ENCODE results near the gene FGFR2. TPM values are rescaled to one million over a fixed set of nuclear protein-coding genes. Genes with fewer than 3 reads are reported as not detected.

The FGFR2 gene
- total RNA-seq, 2 experiments from 2014 or later = 0.09 TPM; not detected in 1

DNA sequence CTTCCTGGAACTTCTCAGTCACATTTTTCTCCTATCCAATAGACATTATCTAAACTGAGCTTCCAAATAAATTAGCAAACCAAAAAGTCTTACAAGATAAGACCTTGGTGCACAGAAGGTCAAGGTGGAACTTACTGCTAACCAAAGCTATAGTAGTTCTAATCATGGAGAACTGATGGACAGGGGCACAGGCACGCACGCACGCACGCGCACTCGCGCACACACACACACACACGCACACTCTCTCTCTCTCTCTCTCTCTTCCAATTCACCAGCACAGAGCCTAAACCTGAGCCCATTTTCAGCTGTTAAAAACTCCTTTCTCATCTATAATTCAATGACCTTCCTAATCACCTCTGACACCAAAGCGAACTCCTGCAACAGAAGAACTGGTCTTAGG, 7.5 kb downstream of the FGFR2 start:
- Mint-ChIP-seq H3K36me3 (no peaks in the 10 kb centered on the region), H3K9me3 (ENCODE audit: low read depth) (no peaks in the 10 kb centered on the region), H3K4me1 (no peaks in the 10 kb centered on the region), H3K4me3 (no peak overlapping the region), H3K27me3 (peaks cover 10% of the 10 kb centered on the region), H3K27ac (no peak overlapping the region)
- no peak for DNase-seq
- CTCF ChIA-PET = no interaction called here
- ATAC-seq = no peak

DNA sequence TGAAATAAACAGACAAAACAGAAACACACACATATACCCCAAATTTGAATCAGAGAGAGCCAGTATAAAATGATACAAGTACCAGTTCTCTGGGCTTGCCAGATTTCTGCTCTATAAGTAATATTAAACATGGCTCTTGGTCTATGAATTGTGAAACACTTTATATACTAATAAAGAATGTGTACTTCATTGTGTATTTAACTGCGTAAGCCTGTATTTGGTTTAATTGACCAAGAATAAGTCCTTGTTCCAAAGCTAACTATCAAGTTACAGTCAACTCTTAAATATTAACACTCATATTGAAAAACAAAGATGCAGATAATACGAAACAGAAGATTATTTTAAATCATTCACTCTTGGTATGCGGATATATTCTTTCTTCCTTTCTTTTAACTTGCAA, 8.7 kb downstream of the FGFR2 start:
- ATAC-seq = no peak
- H3K27me3 Mint-ChIP-seq = no peaks in the 10 kb centered on the region

DNA sequence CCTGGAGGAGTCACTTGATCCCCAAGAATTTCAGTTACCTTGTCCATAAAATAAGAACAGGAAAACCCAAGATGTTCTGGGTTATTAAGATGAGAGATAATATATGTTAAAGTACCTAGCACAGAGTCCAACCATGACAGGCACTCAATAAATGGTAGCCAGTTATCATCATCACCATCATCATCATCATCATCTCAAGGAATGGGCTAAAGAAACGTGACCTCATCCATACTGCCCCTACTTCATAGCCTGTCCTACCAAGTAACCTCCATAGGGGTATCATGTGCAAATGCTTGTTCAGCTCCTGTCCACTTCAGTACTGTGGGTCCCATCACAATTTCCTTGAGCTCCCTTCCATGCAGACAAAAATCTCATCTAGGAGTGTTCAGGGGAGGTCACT, 14.4 kb downstream of the FGFR2 start:
- no peaks in the 10 kb centered on the region for H3K36me3 Mint-ChIP-seq
- H3K9me3 Mint-ChIP-seq (ENCODE audit: low read depth) = no peaks in the 10 kb centered on the region
- no peaks in the 10 kb centered on the region for H3K27me3 Mint-ChIP-seq
- DNase-seq = no peak
- CTCF ChIA-PET = no interaction called here
- H3K27ac Mint-ChIP-seq = no peak overlapping the region
- ATAC-seq = no peak
- no peaks in the 10 kb centered on the region for H3K4me1 Mint-ChIP-seq
- H3K4me3 Mint-ChIP-seq = no peak overlapping the region

More for the DNA sequence above, 8.7 kb downstream of the FGFR2 start:
- H3K36me3 Mint-ChIP-seq = no peaks in the 10 kb centered on the region
- CTCF ChIA-PET = no interaction called here
- H3K4me1 Mint-ChIP-seq = no peaks in the 10 kb centered on the region
- H3K9me3 Mint-ChIP-seq (ENCODE audit: low read depth) = no peaks in the 10 kb centered on the region
- no peak for DNase-seq
- H3K27ac Mint-ChIP-seq = no peak overlapping the region
- no peak overlapping the region for H3K4me3 Mint-ChIP-seq

DNA sequence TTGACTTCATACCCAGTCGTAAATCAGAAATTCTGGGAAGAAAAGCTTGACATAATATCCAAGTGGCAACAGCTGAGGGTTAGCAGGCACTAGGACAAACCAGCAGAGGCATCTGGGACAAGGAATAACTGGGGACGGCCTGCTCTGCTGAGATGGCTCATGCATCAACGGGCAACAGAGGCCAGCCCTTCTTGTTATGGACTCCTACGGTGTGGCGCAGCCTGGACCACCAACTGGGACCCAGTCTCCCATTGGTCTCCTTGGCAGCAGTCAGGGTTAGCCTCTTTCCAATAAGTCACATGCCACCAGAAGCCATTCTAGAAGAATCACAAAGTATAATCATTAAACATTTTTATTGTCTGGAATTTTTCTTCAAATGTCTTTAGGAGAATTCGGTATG, 15.0 kb downstream of the FGFR2 start:
- no peaks in the 10 kb centered on the region for H3K27me3 Mint-ChIP-seq
- H3K36me3 Mint-ChIP-seq = no peaks in the 10 kb centered on the region
- H3K27ac Mint-ChIP-seq = no peak overlapping the region
- no peaks in the 10 kb centered on the region for H3K9me3 Mint-ChIP-seq (ENCODE audit: low read depth)
- DNase-seq (no peak), ATAC-seq (no peak)
- H3K4me1 Mint-ChIP-seq = no peaks in the 10 kb centered on the region
- no peak overlapping the region for H3K4me3 Mint-ChIP-seq
- CTCF ChIA-PET = no interaction called here

DNA sequence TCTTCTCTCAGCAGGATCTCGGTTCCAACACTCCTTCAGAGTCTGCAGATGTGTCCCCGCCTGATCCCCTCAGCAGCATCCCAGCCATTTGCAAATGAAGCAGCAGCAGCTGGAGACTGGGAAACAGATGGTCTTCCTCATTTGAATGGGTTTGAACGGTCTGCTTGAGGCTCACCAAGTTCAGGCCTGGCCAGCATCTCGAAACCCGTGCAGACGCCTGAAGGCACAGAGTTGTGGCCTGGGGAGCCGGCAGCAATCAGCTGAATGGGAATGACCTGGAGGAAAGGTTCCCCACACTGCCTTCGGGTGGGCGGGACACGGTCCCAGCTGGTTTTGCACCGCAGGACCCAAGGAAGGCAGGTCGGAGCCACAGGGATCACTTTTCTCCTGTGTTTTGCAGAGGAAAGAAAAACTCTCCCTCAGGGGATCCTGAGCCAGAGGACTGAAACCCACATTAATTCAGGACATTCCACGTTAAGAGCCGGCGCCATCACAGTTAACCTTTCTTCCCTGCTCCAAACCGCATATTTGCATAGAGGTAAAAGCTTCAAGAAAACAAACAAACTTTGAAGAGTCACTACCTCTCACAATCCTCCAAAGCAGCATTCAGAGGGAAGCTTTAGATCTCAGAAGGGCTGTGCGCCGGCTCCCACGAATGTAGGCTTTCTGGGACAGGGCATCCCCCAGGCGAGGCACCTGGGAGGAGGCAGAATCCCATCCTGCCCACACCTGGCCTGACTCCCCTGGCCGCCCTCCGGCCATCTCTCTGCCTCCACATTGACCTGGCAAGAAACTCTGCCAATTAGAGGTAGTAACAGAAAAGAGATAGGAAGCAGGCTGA, 17.7 kb downstream of the FGFR2 start:
- H3K36me3 Mint-ChIP-seq = no peaks in the 10 kb centered on the region
- no peaks in the 10 kb centered on the region for H3K9me3 Mint-ChIP-seq (ENCODE audit: low read depth)
- H3K27me3 Mint-ChIP-seq = no peaks in the 10 kb centered on the region
- H3K4me1 Mint-ChIP-seq = no peaks in the 10 kb centered on the region
- CTCF ChIA-PET = no interaction called here
- H3K4me3 Mint-ChIP-seq = no peak overlapping the region
- DNase-seq = no peak
- H3K27ac Mint-ChIP-seq = no peak overlapping the region
- no peak for ATAC-seq

DNA sequence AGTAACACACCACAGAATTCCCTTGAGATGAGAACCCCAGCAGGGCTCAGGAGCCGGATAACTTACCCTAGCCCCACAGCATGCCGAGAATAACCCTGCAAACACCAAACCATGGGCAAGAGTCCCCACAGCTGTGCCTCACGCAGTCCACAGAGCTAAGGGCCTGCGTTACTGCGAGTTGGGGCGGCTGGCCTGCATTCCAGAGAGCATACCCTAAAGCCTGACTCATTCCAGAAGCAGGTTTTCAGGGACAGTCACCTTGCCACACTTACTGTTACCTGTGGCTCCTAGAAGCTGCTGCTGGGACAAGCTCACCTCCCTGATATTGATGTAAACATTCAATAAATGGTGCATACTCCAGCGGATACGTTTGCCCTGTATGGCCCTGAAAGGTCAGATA, 18.6 kb downstream of the FGFR2 start:
- Mint-ChIP-seq H3K27me3 (no peaks in the 10 kb centered on the region), H3K4me1 (no peaks in the 10 kb centered on the region), H3K36me3 (no peaks in the 10 kb centered on the region), H3K27ac (no peak overlapping the region), H3K9me3 (ENCODE audit: low read depth) (no peaks in the 10 kb centered on the region), H3K4me3 (no peak overlapping the region)
- CTCF ChIA-PET = no interaction called here
- no peak for ATAC-seq
- no peak for DNase-seq

DNA sequence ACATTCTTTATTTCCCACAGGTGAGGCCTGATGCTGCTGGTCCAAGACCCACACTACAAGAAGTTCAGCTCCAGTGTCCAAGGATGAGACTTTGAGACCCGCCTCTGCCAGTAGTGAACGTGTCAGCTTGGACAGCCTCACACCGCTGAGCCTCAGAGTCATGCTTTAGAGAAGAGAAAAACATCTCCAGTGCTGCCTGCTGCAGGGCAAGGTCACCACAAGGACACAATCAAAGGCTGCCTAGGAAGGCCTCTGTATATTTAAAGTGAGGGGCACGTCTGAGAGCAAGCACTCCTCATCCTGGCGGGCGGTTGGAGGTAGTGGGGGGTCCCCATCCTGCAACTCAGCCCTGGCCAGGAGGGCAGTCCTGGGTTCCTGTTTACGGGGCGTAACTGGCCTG, 19.3 kb downstream of the FGFR2 start:
- no peak for ATAC-seq
- H3K27ac Mint-ChIP-seq = no peak overlapping the region
- DNase-seq = no peak
- no peaks in the 10 kb centered on the region for H3K27me3 Mint-ChIP-seq
- H3K4me3 Mint-ChIP-seq = no peak overlapping the region
- H3K4me1 Mint-ChIP-seq = no peaks in the 10 kb centered on the region
- H3K9me3 Mint-ChIP-seq (ENCODE audit: low read depth) = no peaks in the 10 kb centered on the region
- CTCF ChIA-PET = no interaction called here
- H3K36me3 Mint-ChIP-seq = no peaks in the 10 kb centered on the region

DNA sequence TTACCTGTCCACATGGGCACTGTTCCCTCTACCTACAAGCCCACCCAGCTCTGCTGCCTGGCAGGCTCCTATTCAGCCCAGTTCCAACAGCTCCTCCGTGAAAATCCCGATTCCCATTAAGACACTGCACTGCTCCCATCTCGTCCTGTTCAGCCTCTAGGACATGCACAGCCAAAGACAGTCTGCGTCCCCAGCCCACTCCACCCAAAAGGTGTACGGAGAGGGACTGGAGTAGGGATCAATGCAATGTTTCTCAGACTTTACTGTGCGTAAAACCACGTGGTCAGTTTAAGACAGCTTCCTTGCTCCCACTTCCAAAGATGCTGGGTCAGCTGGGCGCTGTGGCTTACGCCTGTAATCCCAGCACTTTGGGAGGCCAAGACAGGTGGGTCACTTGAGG, 19.9 kb downstream of the FGFR2 start:
- Mint-ChIP-seq H3K4me3 (no peak overlapping the region), H3K27me3 (no peaks in the 10 kb centered on the region)

DNA sequence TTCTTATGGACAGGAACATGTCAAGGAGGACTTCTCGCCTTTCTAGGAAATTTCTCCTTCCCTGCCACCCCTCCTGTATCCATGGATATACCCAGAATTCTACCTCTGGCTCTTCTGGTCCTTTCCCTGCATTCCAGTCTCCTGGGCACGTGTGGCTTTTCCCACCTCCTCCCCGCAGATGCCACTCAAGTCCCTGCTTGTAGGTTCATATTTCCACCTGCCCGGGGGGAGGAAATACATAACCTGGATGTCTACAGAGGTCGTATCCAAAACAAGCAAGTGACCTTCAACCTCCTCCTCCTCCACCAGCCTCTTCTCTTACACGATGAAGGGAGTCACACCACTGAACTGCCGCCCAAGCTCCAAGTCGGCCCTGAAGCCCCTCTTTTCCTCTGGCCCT, 20.7 kb downstream of the FGFR2 start:
- Mint-ChIP-seq H3K4me3 (no peak overlapping the region), H3K36me3 (no peaks in the 10 kb centered on the region), H3K27me3 (no peaks in the 10 kb centered on the region), H3K4me1 (no peaks in the 10 kb centered on the region), H3K27ac (no peak overlapping the region), H3K9me3 (ENCODE audit: low read depth) (no peaks in the 10 kb centered on the region)
- DNase-seq (no peak), ATAC-seq (no peak)
- CTCF ChIA-PET = no interaction called here

More for the DNA sequence above, 19.9 kb downstream of the FGFR2 start:
- DNase-seq = no peak
- no peak for ATAC-seq
- H3K27ac Mint-ChIP-seq = no peak overlapping the region
- H3K36me3 Mint-ChIP-seq = no peaks in the 10 kb centered on the region
- no peaks in the 10 kb centered on the region for H3K9me3 Mint-ChIP-seq (ENCODE audit: low read depth)
- H3K4me1 Mint-ChIP-seq = no peaks in the 10 kb centered on the region
- CTCF ChIA-PET = no interaction called here

DNA sequence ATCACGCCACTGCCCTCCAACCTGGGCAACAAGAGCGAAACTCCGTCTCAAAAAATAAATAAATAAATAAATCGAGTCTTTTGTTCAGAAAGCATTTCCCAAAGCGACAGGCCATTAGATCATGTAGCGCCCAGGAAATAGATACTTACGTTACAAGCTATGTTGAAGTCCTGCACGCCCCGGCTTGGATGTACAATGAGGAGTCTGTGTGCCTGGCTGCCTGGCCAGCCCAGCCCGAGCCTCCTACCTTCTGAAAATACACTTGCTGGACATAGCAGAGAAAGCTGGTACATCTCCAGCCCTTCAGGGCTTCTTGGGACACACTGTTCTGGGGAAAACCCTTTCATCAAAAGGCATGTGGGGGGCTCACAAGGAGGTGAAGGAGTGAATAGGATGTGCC, 22.1 kb downstream of the FGFR2 start:
- H3K9me3 Mint-ChIP-seq (ENCODE audit: low read depth) = no peaks in the 10 kb centered on the region
- H3K27ac Mint-ChIP-seq = no peak overlapping the region
- CTCF ChIA-PET = no interaction called here
- no peaks in the 10 kb centered on the region for H3K4me1 Mint-ChIP-seq
- ATAC-seq = no peak
- no peak overlapping the region for H3K4me3 Mint-ChIP-seq
- no peak for DNase-seq
- no peaks in the 10 kb centered on the region for H3K27me3 Mint-ChIP-seq
- no peaks in the 10 kb centered on the region for H3K36me3 Mint-ChIP-seq

DNA sequence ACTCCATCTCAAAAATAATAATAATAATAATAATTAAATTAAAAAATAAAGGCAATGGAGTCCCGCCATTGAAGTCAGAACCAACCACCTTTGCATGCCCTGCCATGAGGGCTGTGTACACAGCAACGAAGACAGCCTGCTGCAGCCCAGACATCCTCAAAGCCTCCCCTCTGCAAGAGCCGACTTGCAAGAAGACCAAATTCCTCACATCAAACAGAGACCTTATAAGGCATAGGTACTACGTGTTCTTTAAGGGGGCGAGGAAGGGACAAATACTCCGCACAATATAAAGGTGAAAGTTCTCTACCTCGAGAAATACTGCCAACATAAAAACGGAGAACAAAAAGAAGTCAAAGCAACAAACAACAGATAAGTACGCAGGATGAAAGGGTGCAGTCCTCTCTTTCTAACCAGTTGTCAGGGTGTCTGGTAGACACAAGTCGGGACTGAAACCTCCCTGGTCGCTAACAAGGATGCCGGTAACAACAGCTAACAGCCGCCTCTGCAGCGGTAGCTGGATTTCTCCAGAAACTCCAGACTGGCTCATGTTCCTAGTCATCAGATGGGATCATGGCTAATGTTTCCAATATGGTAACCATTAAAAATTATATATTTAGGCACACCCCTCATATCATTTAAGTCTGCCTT, 23.6 kb downstream of the FGFR2 start:
- H3K9me3 Mint-ChIP-seq (ENCODE audit: low read depth) = no peaks in the 10 kb centered on the region
- H3K4me1 Mint-ChIP-seq = no peaks in the 10 kb centered on the region
- CTCF ChIA-PET = no interaction called here

DNA sequence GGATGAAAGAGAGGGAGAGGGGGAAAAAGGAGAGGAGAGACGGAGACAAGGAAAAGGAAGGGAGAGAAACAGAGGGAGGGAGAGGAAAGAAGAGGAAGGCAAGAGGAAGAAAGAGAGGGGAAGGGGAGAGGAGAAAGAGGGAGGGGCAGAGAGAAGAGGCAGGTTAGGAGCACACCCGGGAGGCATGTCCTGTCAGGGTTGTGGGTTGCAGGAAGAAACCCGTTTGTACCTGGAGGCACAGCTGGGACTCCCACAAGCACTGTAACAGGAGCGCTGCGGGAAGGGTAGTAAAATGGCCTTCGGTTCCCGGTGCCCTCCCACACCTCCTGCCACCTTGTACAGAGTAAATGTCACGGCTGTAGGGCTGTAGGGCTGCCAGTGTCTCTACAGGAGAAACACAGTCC, 24.7 kb downstream of the FGFR2 start:
- H3K4me3 Mint-ChIP-seq = no peak overlapping the region
- ATAC-seq (no peak), DNase-seq (no peak)
- CTCF ChIA-PET = no interaction called here
- H3K9me3 Mint-ChIP-seq (ENCODE audit: low read depth) = no peaks in the 10 kb centered on the region
- H3K27ac Mint-ChIP-seq = no peak overlapping the region
- H3K36me3 Mint-ChIP-seq = no peaks in the 10 kb centered on the region
- H3K27me3 Mint-ChIP-seq = no peaks in the 10 kb centered on the region
- H3K4me1 Mint-ChIP-seq = no peaks in the 10 kb centered on the region

More for the DNA sequence above, 23.6 kb downstream of the FGFR2 start:
- H3K27me3 Mint-ChIP-seq = no peaks in the 10 kb centered on the region
- H3K4me3 Mint-ChIP-seq = no peak overlapping the region
- no peak overlapping the region for H3K27ac Mint-ChIP-seq
- DNase-seq (no peak), ATAC-seq (no peak)
- no peaks in the 10 kb centered on the region for H3K36me3 Mint-ChIP-seq

DNA sequence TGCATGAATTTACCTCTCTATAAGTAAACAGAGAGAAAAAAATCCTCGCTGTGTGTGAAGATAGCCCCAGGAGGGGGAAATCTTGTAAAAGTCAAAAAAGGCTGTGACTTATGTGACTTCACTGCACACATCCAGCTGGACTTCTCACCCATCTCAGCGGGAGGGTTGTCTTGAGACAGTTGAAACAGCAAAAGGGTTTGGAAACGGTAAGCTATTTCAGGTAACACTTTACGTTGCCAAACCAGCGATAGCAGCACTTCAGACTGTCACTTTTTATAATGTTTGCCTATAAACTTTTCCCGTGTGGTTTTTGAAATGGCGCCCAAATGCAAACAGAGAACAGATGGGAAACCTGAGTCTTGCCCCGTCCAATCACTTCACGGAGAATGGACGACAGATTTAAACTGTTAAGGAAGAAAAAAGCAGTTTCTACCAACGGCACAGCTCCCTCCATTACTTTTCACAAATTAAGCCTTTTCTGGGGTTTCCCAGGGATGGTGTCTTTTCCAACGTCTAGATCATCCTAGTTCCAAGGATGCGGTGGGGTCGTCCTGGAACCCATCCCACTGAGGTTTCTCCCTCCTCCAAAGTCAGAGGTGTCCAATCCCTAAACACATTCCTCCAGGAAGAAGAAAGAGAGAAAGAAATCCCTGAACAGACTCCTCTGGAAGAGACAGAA, 25.2 kb downstream of the FGFR2 start:
- H3K9me3 Mint-ChIP-seq (ENCODE audit: low read depth) = no peaks in the 10 kb centered on the region
- ATAC-seq (no peak), DNase-seq (no peak)
- no peaks in the 10 kb centered on the region for H3K4me1 Mint-ChIP-seq
- H3K27me3 Mint-ChIP-seq = no peaks in the 10 kb centered on the region
- no peaks in the 10 kb centered on the region for H3K36me3 Mint-ChIP-seq
- CTCF ChIA-PET = no interaction called here
- no peak overlapping the region for H3K4me3 Mint-ChIP-seq
- H3K27ac Mint-ChIP-seq = no peak overlapping the region

DNA sequence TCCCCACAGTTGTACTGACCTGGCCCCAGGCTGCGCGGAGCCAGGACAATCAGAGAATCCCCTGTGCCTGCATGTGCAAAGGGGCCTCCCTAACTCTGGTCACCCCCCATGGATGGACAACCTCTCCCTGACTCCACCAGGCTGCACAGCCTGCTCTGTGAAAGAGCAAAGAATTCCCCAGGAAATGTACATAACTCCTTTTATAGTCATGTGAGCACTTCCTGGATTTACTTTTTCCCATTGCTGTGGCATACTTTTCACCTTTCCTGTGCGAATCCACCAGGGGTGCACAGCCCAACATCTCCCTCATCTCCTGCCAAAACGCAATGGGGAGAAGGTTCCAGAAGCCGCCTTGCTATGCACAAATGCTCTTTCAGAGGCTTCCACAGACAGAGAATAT, 27.9 kb downstream of the FGFR2 start:
- no peak for ATAC-seq
- no peak for DNase-seq
- no peak overlapping the region for H3K4me3 Mint-ChIP-seq
- no peaks in the 10 kb centered on the region for H3K36me3 Mint-ChIP-seq
- H3K27me3 Mint-ChIP-seq = no peaks in the 10 kb centered on the region
- CTCF ChIA-PET = no interaction called here
- peaks cover 3% of the 10 kb centered on the region for H3K9me3 Mint-ChIP-seq (ENCODE audit: low read depth)
- no peak overlapping the region for H3K27ac Mint-ChIP-seq
- no peaks in the 10 kb centered on the region for H3K4me1 Mint-ChIP-seq

Data from activated CD8-positive, alpha-beta memory T cell treated with anti-CD3 and anti-CD28 coated beads, Interleukin-2, amount 10 ng/mL, durations not matched to agents 7 days and 5 days (primary cell).